PC-3 (cell line): ENCODE data around the gene TGOLN2. TPM values are rescaled to one million over a fixed set of nuclear protein-coding genes. Genes with fewer than 3 reads are reported as not detected.

Experiments
- ATAC-seq: fragments of 200-7000 bp; cut with Tn5 transposase; 2 replicates; pipeline ENCODE4 v1.9.1; 2020; ENCODE audit warnings: mild to moderate bottlenecking, moderate library complexity
- BruUV-seq: library from RNA; stranded (reverse); fragments of 400-500 nt; replicated peaks from 2 replicates; lab custom pipeline; 2021; lab: Mats Ljungman, UMichigan
- CTCF ChIA-PET: fragments of 300-600 bp; sonication (Branson Sonifier 250); formaldehyde crosslinking; loops from one replicate; lab custom pipeline; 2022; ENCODE audit warnings: antibody characterized with exemption; lab: Charles Lee
- POLR2A ChIA-PET: fragments of 300-600 bp; sonication (Branson Sonifier 250); formaldehyde crosslinking; loops from one replicate; lab custom pipeline; 2022; ENCODE audit warnings: antibody characterized with exemption; ENCODE audit not compliant: unreplicated experiment; lab: Charles Lee
- DNase-seq: peaks from one replicate; pipeline ENCODE4 v3.0.0-alpha.2; 2015
- H2AFZ ChIP-seq: fragments of 300-600 bp; sonication (generic); 2 replicates; pipeline ENCODE4 v1.6.0; 2016; ENCODE audit warnings: antibody characterized with exemption, low read length
- H3F3A ChIP-seq: fragments of 300-600 bp; sonication (generic); one replicate; pipeline ENCODE4 v1.6.0; 2017; ENCODE audit warnings: antibody characterized with exemption, low read length, control low read depth, mild to moderate bottlenecking; ENCODE audit not compliant: unreplicated experiment
- H3K27ac ChIP-seq: fragments of 300-600 bp; sonication (generic); 2 replicates; pipeline ENCODE4 v1.5.1; 2016; ENCODE audit warnings: mild to moderate bottlenecking, low read length
- H3K27me3 ChIP-seq: fragments of 300-600 bp; sonication (generic); 2 replicates; pipeline ENCODE4 v1.6.1; 2016; ENCODE audit warnings: low read length, mixed read lengths
- H3K36me3 ChIP-seq: fragments of 300-600 bp; sonication (generic); 2 replicates; pipeline ENCODE4 v1.6.1; 2016; ENCODE audit warnings: low read depth, mixed run types, low read length, mixed read lengths
- H3K4me1 ChIP-seq: fragments of 300-600 bp; sonication (generic); 2 replicates; pipeline ENCODE4 v1.5.1; 2016; ENCODE audit warnings: low read length; ENCODE audit not compliant: insufficient read depth
- H3K4me2 ChIP-seq: fragments of 300-600 bp; sonication (generic); 2 replicates; pipeline ENCODE4 v1.6.0; 2016; ENCODE audit warnings: low read length
- H3K4me3 ChIP-seq: fragments of 300-600 bp; sonication (generic); 2 replicates; pipeline ENCODE4 v1.5.1; 2016; ENCODE audit warnings: mild to moderate bottlenecking, low read length, mixed read lengths
- H3K79me2 ChIP-seq: fragments of 300-600 bp; sonication (generic); 2 replicates; pipeline ENCODE4 v1.6.1; 2017; ENCODE audit warnings: low read length, mixed read lengths
- H3K9ac ChIP-seq: fragments of 300-600 bp; sonication (generic); 2 replicates; pipeline ENCODE4 v1.6.0; 2016; ENCODE audit warnings: mild to moderate bottlenecking, low read length
- H3K9me2 ChIP-seq: fragments of 300-600 bp; sonication (generic); replicated peaks from 2 replicates; pipeline ENCODE4 v1.6.1; 2016; ENCODE audit warnings: mixed run types, low read length, mixed read lengths
- H3K9me3 ChIP-seq: fragments of 300-600 bp; sonication (generic); 2 replicates; pipeline ENCODE4 v1.6.1; 2016; ENCODE audit warnings: low read length, mixed read lengths
- H4K20me1 ChIP-seq: fragments of 300-600 bp; sonication (generic); 2 replicates; pipeline ENCODE4 v1.6.1; 2016; ENCODE audit warnings: low read length, mixed read lengths
- EZH2 ChIP-seq: fragments of 300-600 bp; sonication (generic); IDR thresholded peaks from one replicate; pipeline ENCODE4 v1.6.1; 2017; ENCODE audit warnings: antibody characterized with exemption, mild to moderate bottlenecking, low read length; ENCODE audit not compliant: unreplicated experiment
- EZH2phosphoT487 ChIP-seq: fragments of 300-600 bp; sonication (generic); IDR thresholded peaks from 2 replicates; pipeline ENCODE4 v1.6.1; 2018; ENCODE audit warnings: mild to moderate bottlenecking, antibody characterized with exemption, low read length, borderline replicate concordance
- intact Hi-C: fragments of 100-400 bp; cut with micrococcal nuclease; formaldehyde crosslinking; loops from 2 replicates; pipeline ENCODE4 v1.9.0; 2023
- total RNA-seq: library from RNA; depleted of rRNA; stranded (reverse); fragments of >200 nt; gene quantifications from 2 replicates; pipeline ENCODE4 v1.2.3, GENCODE V29; 2014; rRNA removed
- TF ChIP-seq, protein P1 (sequence below): fragments of 300-600 bp; sonication (generic); conservative IDR thresholded peaks from 2 replicates; pipeline ENCODE4 v1.5.1; 2017; ENCODE audit warnings: antibody characterized with exemption, low read depth, mild to moderate bottlenecking, low read length

TGOLN2 gene
- total RNA-seq, 1 experiment from 2014 or later = 48.9 TPM

DNA sequence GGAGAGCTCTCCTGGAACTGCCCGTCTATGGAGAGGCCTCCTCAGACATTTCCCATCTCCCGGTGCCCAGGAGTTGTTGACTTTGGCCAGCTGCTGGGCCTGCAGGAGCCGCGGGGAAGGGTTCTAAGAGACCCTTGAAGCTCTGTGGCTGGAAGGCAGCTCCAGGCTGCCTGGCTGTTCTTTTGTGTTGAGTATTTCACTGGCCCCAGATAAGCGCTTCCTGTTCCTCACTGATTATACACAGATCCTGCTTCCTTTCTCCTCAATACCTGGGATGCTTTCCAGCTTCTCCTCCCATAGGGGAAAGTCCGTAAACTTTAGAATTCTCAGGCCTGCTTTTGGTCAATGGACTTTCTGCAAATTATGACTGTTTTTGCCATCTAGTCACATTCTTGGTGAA lies 57.8 kb downstream of the TGOLN2 start:
- no peaks in the 10 kb centered on the region for H3K79me2 ChIP-seq

More for the DNA sequence above, 57.8 kb downstream of the TGOLN2 start:
- ATAC-seq = no peak
- no peak for DNase-seq
- POLR2A ChIA-PET = no interaction called here
- H3K27me3 ChIP-seq = no peaks in the 10 kb centered on the region
- no peak overlapping the region for H2AFZ ChIP-seq
- H3K4me1 ChIP-seq = peaks cover 5% of the 10 kb centered on the region
- no peaks in the 10 kb centered on the region for H3K36me3 ChIP-seq
- H3K27ac ChIP-seq = no peak overlapping the region
- intact Hi-C loops = no loop called here
- BruUV-seq = no TSS peak
- no peak overlapping the region for H3K4me3 ChIP-seq
- H4K20me1 ChIP-seq = no peaks in the 10 kb centered on the region
- H3K9ac ChIP-seq = no peak overlapping the region
- CTCF ChIA-PET = no interaction called here
- no peaks in the 10 kb centered on the region for H3F3A ChIP-seq
- H3K4me2 ChIP-seq = no peak overlapping the region
- TF ChIP-seq EZH2phosphoT487 (no peak), EZH2 (no peak)
- TF ChIP-seq, protein P1, sequence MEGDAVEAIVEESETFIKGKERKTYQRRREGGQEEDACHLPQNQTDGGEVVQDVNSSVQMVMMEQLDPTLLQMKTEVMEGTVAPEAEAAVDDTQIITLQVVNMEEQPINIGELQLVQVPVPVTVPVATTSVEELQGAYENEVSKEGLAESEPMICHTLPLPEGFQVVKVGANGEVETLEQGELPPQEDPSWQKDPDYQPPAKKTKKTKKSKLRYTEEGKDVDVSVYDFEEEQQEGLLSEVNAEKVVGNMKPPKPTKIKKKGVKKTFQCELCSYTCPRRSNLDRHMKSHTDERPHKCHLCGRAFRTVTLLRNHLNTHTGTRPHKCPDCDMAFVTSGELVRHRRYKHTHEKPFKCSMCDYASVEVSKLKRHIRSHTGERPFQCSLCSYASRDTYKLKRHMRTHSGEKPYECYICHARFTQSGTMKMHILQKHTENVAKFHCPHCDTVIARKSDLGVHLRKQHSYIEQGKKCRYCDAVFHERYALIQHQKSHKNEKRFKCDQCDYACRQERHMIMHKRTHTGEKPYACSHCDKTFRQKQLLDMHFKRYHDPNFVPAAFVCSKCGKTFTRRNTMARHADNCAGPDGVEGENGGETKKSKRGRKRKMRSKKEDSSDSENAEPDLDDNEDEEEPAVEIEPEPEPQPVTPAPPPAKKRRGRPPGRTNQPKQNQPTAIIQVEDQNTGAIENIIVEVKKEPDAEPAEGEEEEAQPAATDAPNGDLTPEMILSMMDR = no peak
- no peaks in the 10 kb centered on the region for H3K9me2 ChIP-seq
- no peaks in the 10 kb centered on the region for H3K9me3 ChIP-seq

Other genes starting within 250 kb of the TGOLN2 start
- 1.8 and 2.8 TPM in 2 replicates for gene TCF7L1, start 194.6 kb downstream of the TGOLN2 start, total RNA-seq
- gene RETSAT, start 26.5 kb upstream of the TGOLN2 start, total RNA-seq = 39.1 and 50.8 TPM in 2 replicates
- 16.7 and 19.0 TPM in 2 replicates for gene ELMOD3, start 26.8 kb upstream of the TGOLN2 start, total RNA-seq
- 221 and 260 TPM in 2 replicates for gene CAPG, start 82.4 kb upstream of the TGOLN2 start, total RNA-seq
- 0.12 TPM in 1 of 2 replicates, not detected in the other for gene SH2D6, start 90.7 kb upstream of the TGOLN2 start, total RNA-seq
- 304 and 309 TPM in 2 replicates for gene MAT2A, start 211.2 kb upstream of the TGOLN2 start, total RNA-seq
- gene GGCX, start 233.5 kb upstream of the TGOLN2 start, total RNA-seq = 34.8 and 46.7 TPM in 2 replicates
- 141 and 142 TPM in 2 replicates for gene VAMP8, start 249.6 kb upstream of the TGOLN2 start, total RNA-seq